Esophagus muscularis mucosa (tissue), 4 donors: Measurements from ENCODE around the gene ARID5B. TPM values are rescaled to one million over a fixed set of nuclear protein-coding genes. Genes with fewer than 3 reads are reported as not detected.

Experiments
- DNase-seq: peaks from one replicate; pipeline ENCODE4 v3.0.0-alpha.2; 2017; ENCODE audit errors: extremely low spot score
- H3K27ac ChIP-seq, 4 donors: fragments of 200-600 bp; sonication (generic); replicated peaks in 1 of 4; 1 replicate in 3 of 4; 2 replicates in 1 of 4; pipeline ENCODE4 v1.5.1; 2016 to 2019; ENCODE audit warnings: mild to moderate bottlenecking in 1 of 4
- H3K27me3 ChIP-seq, 4 donors: fragments of 200-600 bp; sonication (generic); one replicate each; pipeline versions ENCODE4 v1.5.1 to v1.6.0; 2016 to 2019
- H3K36me3 ChIP-seq, 4 donors: fragments of 200-600 bp; sonication (generic); one replicate each; pipeline ENCODE4 v1.5.1; 2016 to 2019
- H3K4me1 ChIP-seq, 4 donors: fragments of 200-600 bp; sonication (generic); one replicate each; pipeline ENCODE4 v1.5.1; 2016 to 2019
- H3K4me3 ChIP-seq, 4 donors: fragments of 200-600 bp; sonication (generic); 1 replicate in 2 of 4; 2 replicates in 2 of 4; pipeline ENCODE4 v1.5.1; 2016 to 2019; ENCODE audit warnings: mild to moderate bottlenecking in 4 of 4, moderate library complexity in 1 of 4
- H3K9me3 ChIP-seq, 4 donors: fragments of 200-600 bp; sonication (generic); 1 replicate in 3 of 4; 2 replicates in 1 of 4; pipeline ENCODE4 v1.5.1; 2016 to 2019
- CTCF ChIP-seq, 3 experiments: fragments of 200-600 bp in 2 of 3; fragments of 450-650 bp in 1 of 3; sonication (generic) in 2 of 3; IDR thresholded peaks; one replicate each; pipeline ENCODE4 v1.5.1; 2017 to 2019; ENCODE audit warnings: antibody characterized with exemption in 3 of 3, mild to moderate bottlenecking in 2 of 3, moderate library complexity in 1 of 3
- EP300 ChIP-seq: sonication (generic); formaldehyde crosslinking; IDR thresholded peaks from one replicate; pipeline ENCODE4 v1.6.1; 2017; ENCODE audit warnings: antibody characterized with exemption
- POLR2A ChIP-seq: fragments of 450-650 bp; IDR thresholded peaks from one replicate; pipeline ENCODE4 v1.6.1; 2017; ENCODE audit warnings: antibody characterized with exemption, moderate library complexity, mild to moderate bottlenecking, low read depth
- POLR2AphosphoS5 ChIP-seq, 2 donors: sonication (generic); formaldehyde crosslinking; IDR thresholded peaks; one replicate each; pipeline ENCODE4 v1.6.1; 2017; ENCODE audit warnings: antibody characterized with exemption in 2 of 2
- WGBS: methylation state at CpG from one replicate; pipeline ENCODE4 v1.1.5; 2018; 5-methylcytosine and 5-hydroxymethylcytosine counted together
- intact Hi-C: fragments of 100-400 bp; cut with DNase I; formaldehyde crosslinking; loops from one replicate; pipeline ENCODE4 v1.15.1; 2023
- total RNA-seq, 4 donors: library from RNA; depleted of rRNA; stranded (reverse); fragments of >200 nt; gene quantifications; one replicate each; pipeline versions ENCODE4 v1.1.0 to v1.2.1, GENCODE V29; 2016

The ARID5B gene
- total RNA-seq, 4 donors from 2014 or later, result 33.6 to 150 (median 64.9) TPM

- 63% methylated on average over 6 of the region's 6 CpGs for WGBS
- H3K9me3 ChIP-seq, result no peaks in the 10 kb centered on the region
- no peaks in the 10 kb centered on the region for H3K36me3 ChIP-seq
- no peak for TF ChIP-seq CTCF (IDR thresholded peaks at IDR 0.05)
- no peak for TF ChIP-seq POLR2AphosphoS5 (IDR thresholded peaks at IDR 0.05)
- no peak for TF ChIP-seq POLR2A
- TF ChIP-seq EP300, result no peak
- no peak for DNase-seq
- peak overlapping the region; percentile 11 to 48 (median 32) for H3K27ac ChIP-seq
- H3K4me1 ChIP-seq, result peaks cover 34 to 55% (median 45%) of the 10 kb centered on the region in 4 donors
- intact Hi-C loops, result no loop called here
- no peak overlapping the region for H3K4me3 ChIP-seq
- H3K27me3 ChIP-seq, result no peaks in the 10 kb centered on the region
Measured at GRCh38 chr10:61970182-61971002, 68.9 kb downstream of the ARID5B start.

GRCh38 chr10:61971003-61971325, 69.5 kb downstream of the ARID5B start:
- Histone ChIP-seq H3K4me3 (no peak overlapping the region), H3K4me1 (peaks cover 39 to 61% (median 46%) of the 10 kb centered on the region in 4 donors), H3K9me3 (no peaks in the 10 kb centered on the region), H3K27ac (peak overlapping the region; percentile 6 to 48 (median 32)), H3K36me3 (no peaks in the 10 kb centered on the region), H3K27me3 (no peaks in the 10 kb centered on the region)
- no peak for DNase-seq
- TF ChIP-seq POLR2AphosphoS5 (IDR thresholded peaks at IDR 0.05) (no peak), POLR2A (no peak), EP300 (no peak), CTCF (IDR thresholded peaks at IDR 0.05) (no peak)
- intact Hi-C loops, result no loop called here

GRCh38 chr10:61973169-61973568, 71.7 kb downstream of the ARID5B start:
- intact Hi-C loops, result no loop called here
- no peaks in the 10 kb centered on the region for H3K9me3 ChIP-seq
- 67% methylated on average over 2 of the region's 2 CpGs for WGBS
- H3K4me1 ChIP-seq, result peaks cover 39 to 64% (median 47%) of the 10 kb centered on the region in 4 donors
- no peak for DNase-seq
- no peak for TF ChIP-seq POLR2AphosphoS5 (IDR thresholded peaks at IDR 0.05)
- TF ChIP-seq CTCF (IDR thresholded peaks at IDR 0.05), result no peak
- no peak for TF ChIP-seq EP300
- no peak for TF ChIP-seq POLR2A
- no peak overlapping the region for H3K4me3 ChIP-seq
- peak overlapping the region in 1 of 4 donors; percentile 40 for H3K27ac ChIP-seq
- H3K36me3 ChIP-seq, result no peaks in the 10 kb centered on the region
- no peaks in the 10 kb centered on the region for H3K27me3 ChIP-seq

GRCh38 chr10:61973906-61974305, 72.4 kb downstream of the ARID5B start:
- intact Hi-C loops, result no loop called here
- Histone ChIP-seq H3K27me3 (no peaks in the 10 kb centered on the region), H3K4me3 (no peak overlapping the region), H3K4me1 (peaks cover 39 to 58% (median 47%) of the 10 kb centered on the region in 4 donors), H3K27ac (peak overlapping the region in 2 of 4 donors; percentile 40), H3K9me3 (no peaks in the 10 kb centered on the region), H3K36me3 (no peaks in the 10 kb centered on the region)
- DNase-seq, result no peak
- WGBS, result 48% methylated on average over 5 of the region's 5 CpGs
- TF ChIP-seq POLR2AphosphoS5 (IDR thresholded peaks at IDR 0.05), result no peak
- no peak for TF ChIP-seq EP300
- TF ChIP-seq CTCF (IDR thresholded peaks at IDR 0.05), result no peak
- TF ChIP-seq POLR2A, result no peak
